Measurements from ENCODE around the gene GET3.
A peak's percentile ranks its signal among the peaks of the same experiment; 100 is the strongest.
"Not testable (repeated sequence)": the region's sequence is repeated elsewhere in the genome, so short reads cannot be mapped to it uniquely, and the experiment has no call there.

The GET3 gene

DNA sequence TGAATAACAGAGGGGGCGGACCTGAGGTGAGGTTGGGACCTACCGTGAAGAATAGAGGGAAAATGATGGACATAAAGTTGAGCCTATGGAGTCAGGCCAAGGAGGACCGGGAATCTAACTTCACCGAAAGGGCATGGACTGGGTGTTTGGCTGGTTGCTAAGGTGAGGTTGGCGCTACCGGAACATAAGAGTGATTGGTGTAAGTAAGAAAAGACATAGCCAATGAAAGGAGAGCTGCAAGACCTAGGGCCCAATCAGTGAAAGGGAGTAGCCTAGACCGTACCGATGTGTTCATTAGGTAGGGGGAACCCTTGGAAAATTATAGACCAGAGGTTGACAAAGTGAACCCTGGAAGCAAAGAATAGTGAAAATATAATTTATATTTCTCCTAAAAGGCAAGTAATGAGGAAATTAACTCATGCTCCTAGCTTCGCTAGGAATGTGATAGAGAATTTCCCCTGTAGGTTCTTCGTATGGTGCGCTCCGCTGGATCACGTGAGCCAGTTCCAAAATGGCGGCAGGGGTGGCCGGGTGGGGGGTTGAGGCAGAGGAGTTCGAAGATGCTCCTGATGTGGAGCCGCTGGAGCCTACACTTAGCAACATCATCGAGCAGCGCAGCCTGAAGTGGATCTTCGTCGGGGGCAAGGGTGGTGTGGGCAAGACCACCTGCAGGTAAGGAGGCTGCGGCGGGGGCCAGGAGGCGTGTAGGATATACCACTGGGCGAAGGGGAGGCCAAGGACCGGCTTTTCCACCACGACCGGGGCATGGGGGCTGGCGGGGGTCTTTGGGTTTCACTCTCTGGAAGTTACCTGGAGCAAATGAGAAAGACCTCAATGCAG is at the start of gene GET3:
GET3 (plus strand) TSS at position 503 of the 840 bp plus-strand sequence; CDS start at position 512, 9 bp downstream.
- peak; percentile 39 to 63 (median 40) for DNase-seq (ENCODE audit: low read depth in 3 of 3, low spot score in 1 of 3)

DNA sequence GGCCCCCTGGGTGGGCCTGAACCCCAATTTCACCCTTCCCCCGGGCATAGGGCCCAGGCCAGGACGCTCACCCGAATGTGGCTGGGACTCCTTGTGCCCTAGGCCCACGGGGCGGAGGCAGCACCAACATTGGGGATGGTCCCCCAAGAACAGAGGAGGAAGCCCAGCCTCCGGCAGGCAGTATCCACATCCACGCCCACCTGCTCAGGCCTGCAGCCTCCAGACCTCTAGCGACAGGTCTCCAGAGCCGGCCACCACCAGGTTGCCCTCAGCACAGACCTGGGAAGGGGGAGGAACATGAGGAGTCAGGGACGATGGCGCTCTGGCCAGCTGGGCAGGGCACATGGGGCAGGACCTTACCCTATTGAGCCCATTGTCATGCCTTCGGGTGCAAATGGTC is 48.3 kb upstream of the GET3 start:
- DNase-seq (ENCODE audit: low read depth in 3 of 3, low spot score in 1 of 3), result no peak

DNA sequence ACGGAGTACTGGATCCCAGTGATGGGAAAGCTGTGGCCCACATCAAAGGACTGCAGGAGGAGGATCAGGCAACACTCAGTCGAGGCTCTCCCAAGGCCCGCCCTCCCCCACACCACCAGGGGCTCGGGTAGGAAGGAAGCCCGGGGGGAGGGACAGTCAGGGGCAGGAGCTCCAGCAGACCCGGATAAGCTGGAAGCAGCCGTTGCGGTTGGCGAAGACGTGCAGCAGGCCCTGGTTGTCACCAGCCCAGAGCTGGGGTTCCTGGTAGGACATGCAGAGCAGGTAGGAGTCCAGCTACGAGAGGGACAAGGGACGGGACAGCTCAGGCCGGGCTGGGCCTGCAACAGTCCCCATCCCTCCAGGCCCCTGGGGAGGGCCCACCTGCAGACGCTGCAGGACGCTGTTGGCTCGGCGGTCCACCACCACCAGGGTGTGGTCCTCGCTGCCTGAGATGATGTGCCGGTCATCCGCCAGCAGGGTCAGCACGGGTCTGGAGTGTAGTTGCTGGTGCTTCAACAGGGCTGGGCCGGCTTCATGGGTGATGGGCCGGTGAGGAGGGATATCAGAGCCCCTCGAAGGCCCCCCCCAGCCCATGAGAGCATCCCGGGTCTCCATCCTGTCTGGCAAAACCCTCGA is 47.6 kb upstream of the GET3 start:
- DNase-seq (ENCODE audit: low read depth in 3 of 3, low spot score in 1 of 3), result no peak

DNA sequence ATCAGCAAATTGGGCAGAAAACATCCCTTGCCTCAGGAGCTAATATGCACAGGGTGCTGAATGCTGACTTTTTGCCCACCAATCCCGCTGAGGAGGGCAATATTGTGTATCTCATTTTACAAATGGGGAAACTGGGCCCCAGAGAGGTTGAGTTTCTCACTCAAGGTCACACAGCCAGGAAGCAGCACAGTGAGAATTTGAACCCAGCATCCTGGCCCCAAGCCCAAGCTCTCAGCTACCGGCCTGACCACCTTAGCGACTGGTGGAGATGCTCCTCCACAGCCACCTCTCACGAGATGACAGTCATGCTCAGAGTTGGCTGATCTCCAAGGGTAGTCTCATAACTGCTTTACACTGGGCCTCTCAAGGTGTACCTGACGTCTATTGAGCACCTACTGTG is 44.3 kb upstream of the GET3 start:
- DNase-seq (ENCODE audit: low read depth in 3 of 3, low spot score in 1 of 3), result no peak

DNA sequence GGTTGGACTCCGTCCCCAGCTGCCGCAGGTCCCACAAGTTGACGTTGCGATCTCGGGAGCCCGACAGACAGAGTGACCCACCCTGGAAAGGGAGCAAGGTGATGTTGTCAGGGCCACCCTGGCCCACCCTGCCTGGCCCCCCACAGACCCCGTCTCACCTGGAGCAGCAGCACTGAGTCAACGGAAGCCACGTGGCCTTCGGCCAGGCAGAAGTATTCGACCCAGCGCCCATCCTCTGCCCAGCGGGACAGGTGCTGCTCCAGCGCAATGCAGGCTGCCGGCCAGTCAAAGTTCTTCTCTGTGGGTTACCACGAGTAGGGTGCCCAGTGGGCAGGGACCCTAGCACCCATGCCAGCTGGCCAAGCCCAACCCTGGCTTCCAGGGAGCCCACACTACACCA is 42.7 kb upstream of the GET3 start:
- no peak for DNase-seq (ENCODE audit: low read depth in 3 of 3, low spot score in 1 of 3)

DNA sequence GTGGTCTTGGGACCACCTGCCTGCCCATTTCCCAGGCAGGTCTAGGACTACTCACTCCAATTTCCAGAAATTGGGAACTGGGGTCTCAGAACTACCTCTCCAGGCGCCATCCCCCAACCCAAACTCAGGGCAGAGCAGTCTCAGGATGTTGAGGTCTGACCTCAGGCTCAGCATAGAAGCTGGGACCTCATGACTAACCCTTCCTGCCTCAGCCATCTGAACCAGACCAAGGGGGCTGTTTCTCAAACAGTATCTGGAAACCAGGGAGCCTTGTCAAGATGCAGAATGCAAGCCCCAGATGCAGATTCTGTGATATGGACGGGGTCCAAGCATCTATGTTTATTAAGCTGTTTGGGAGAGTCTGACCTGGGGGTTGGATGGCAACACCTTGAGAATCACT is 42.2 kb upstream of the GET3 start:
- DNase-seq (ENCODE audit: low read depth in 3 of 3, low spot score in 1 of 3), result no peak

DNA sequence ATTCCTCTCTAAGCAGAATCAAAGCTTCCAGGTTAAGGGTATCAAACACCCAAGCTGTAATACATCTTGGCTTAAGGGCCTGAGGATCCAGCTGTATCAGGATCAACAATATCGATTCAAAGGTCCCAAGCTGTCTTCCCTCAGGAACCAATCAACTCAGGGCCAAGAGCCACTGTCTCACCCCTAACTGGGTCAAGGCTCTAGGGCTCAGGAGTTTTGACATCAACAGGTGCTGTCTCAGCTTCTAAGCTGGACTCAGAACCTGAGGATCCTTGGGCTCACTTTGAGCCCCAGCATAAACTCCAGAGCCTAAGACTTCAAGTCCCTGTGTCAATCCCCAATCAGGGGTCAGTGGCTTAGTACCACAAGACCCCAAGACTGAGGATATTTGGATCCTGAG is 41.8 kb upstream of the GET3 start:
- DNase-seq (ENCODE audit: low read depth in 3 of 3, low spot score in 1 of 3), result no peak

DNA sequence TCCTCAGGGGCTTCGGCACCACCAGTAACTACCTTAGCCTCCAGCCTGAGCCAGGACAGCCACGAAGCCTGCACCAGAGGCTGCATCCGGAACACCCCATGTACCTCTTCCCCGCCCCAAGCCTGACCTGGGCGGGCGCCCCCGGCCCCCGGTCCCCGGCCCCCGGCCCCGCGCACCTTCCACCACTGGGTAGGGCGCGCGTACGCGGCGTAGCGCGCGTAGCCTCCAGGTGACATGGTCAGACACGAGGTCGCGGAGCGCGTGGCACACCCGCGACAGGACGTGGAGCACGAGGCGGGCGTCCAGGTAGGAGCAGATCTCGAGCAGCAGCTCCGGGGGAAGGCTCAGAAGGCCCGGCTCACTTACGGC is 41.3 kb upstream of the GET3 start:
- no peak for DNase-seq (ENCODE audit: low read depth in 3 of 3, low spot score in 1 of 3)

DNA sequence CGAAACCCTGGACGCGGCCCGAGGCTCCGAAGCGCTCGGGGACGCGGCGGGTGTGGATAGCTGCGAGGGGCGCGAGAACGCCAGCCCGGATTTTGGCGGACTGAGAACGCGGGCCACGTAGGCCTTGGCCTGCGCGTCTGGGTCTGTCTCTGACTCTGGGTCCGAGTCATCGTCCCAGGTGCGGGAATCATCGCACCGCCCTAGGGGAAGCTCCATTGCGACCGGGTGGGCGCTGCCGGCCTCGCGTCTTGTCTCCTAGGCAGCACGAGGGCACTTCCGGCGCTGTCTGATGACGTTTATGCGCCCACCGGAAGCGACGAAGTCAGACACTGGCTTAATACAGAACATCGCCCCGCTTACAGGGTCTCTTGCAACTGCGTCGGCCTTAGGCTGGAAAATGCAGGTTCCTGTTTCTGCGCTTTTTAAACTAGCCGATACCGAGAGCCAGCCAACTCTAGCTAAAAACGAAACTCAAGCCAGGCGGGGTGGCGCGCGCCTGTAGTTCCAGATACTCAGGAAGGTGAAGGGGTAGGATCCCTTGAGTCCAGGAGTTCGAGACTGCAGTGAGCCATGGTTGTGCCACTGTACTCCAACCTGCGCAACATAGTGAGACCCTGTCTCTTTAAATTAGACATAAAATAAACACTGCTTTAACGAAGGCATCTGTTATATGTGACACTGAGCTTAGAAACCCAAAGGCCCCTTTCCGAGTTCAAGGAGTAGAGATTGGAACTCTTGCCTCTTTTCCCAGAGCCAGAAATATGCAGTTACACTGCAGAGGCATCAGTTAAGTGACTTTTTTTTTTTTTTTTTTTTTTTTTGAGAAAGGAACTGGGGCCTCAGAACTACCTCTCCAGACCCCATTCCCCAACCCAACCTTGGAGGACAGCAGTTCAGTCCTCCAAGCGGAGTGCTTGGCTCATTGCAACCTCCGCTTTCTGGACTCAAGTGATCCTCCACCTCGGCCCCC is 40.6 kb upstream of the GET3 start, which contains the start of gene FBXW9:
FBXW9 (minus strand) TSS at position 266 of the 970 bp plus-strand sequence; CDS start at position 216, 50 bp downstream.
- DNase-seq (ENCODE audit: low read depth in 3 of 3, low spot score in 1 of 3), result peak; percentile 90 to 99 (median 91)

DNA sequence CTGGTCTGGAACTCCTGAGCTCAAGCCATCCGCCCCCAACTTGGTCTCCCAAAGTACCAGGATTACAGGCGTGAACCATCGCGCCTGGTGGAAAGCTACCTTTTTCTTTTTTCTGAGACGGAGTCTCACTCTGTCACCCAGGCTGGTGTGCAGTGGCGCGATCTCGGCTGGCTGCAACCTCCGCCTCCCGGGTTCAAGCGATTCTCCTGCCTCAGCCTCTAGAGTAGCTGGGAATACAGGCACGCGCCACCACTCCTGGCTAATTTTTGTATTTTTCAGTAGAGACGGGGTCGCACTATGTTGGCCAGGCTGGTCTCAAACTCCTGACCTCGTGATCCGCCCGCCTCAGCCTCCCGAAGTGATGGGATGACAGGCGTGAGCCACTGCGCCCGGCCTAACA is 39.9 kb upstream of the GET3 start:
- not testable (repeated sequence) for DNase-seq (ENCODE audit: low read depth in 3 of 3, low spot score in 1 of 3)

DNA sequence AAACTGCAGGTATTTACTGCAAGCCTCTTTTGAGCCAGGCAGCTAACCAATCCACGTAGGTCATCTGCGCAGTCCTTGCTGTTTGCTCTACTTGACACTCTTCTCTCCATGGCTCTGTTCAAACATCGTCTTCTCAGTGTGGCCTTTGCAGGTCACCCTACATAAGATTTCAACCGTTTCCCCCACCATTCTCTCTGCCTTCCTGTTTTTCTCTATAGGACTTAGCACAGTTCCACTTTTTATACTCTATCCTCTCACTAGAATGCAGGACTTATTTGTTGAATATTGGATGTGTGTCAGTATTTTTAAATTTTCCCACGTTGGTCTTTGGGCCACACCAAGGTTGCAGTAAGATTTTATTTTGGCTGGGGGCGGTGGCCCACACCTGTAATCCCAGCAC is 39.2 kb upstream of the GET3 start:
- no peak for DNase-seq (ENCODE audit: low read depth in 3 of 3, low spot score in 1 of 3)

DNA sequence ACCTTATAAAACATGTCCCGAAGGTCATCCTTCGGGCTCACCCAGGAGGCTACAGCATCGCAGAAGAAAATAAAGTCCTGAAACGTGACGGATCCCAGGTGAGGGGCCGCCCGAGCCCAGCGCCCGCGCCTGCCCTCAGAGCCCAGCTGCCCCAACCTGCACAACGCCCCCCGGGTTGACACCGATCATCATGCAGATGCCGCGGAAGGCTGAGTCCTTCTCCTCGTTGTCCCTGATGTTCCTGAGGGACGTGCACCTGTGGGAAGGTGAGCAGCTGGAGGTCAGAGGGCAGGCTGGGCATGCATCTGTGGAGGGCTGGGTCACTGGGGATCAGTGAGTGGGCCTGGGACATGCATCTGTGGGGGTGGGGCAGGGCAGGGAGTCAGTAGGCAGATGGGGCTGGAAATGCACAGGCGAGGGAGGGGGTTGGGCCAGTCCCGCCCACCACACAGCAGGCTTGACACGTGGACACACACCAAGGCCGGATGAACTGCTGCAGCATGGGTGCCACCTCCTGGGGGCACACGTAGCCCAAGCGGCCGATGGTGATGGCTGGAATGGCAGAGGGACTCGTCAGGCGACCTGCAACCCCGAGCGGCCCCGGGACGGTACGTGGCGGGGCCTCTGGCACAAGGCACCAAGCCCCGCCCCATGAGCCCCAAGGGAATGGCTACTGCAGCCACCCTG is 35.6 kb upstream of the GET3 start:
- DNase-seq (ENCODE audit: low read depth in 3 of 3, low spot score in 1 of 3), result no peak

DNA sequence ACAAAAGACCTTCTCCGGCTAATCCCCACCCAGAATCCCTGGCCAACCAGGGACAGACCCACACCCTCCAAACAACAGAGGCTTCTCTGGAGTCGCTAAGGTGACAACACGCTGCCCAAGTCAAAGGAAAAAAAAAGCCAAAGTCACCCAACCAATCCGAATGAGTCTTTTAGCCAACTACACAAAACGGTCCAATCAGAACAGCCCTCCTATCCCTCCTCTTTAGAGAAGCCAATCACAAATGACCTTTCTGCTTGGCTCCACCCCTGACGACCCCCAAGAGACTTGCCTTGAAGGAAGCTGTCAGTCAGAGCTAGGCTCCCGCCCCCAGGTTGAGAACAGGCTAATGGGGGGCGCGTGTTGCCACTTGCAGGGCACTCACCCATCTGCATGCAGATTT is 34.3 kb upstream of the GET3 start:
- DNase-seq (ENCODE audit: low read depth in 3 of 3, low spot score in 1 of 3), result no peak

DNA sequence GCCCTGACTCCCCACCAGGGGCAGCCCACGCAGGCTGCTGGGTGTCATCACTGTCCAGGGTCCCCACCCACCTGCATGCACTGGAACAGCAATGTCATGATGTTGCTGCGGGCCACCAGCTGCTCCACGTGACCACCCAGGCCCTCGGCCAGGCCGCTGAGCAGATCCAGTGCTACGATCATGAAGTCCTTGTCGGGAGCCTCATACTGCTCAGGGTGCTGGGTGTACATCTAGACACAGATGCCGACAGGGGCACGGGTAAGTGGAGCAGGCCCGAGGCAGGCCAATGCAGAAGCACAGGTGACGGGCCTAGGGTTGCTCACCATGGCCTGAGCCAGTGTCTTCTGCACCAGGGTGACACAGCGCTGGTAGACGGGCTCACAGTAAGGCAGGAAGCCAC is 32.1 kb upstream of the GET3 start:
- DNase-seq (ENCODE audit: low read depth in 3 of 3, low spot score in 1 of 3), result no peak

DNA sequence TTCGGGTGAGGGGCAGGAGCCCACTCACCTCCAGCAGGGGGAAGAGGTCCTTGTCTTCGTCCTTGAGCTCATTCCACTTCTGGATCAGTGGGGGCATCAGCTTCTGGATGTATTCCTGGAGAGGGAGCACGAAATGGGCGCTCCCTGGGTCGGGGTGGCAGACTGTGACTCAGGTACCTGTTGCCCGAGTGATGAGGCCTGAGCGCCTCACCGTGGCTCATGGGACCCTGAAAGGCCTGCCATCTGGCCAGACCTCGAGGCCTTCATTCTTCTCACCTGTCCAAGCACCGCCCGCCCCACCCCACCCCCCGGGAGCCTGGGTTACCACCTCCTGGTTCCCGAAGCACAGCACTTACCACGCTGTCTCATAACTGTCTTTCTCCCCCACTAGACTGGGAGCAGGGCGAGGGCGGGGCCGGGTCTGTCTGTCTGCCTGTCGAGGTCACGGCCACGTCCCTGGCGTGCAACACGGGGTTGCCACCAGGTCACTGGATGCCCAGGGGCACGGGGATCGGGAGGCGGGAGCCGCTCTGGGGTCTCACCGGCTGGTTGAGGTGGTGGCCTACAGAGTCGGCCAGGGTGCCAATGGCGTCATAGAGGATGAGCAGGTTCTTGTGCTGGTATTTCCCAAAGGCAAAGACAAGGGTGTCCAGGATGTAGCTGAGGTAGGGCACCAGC is 31.5 kb upstream of the GET3 start:
- no peak for DNase-seq (ENCODE audit: low read depth in 3 of 3, low spot score in 1 of 3)

DNA sequence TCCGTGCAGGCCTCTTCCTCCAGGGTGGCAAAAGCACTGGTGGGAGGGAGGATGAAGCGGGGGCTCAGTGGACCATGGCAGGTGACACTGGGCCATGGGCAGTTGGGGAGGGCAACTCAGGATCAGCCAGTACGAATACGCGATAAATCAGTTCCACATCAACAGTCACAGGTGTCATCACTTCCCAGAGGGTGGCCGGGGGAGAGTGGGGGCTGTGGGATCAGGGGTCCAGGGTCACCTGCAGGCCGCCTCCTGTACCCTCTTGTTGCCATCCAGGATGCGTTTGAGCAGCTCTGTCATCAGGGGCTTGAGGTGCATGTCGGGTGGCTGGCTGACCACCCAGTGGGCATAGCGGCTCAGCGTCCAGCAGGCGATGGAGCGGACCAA is 31.0 kb upstream of the GET3 start:
- DNase-seq (ENCODE audit: low read depth in 3 of 3, low spot score in 1 of 3), result no peak

DNA sequence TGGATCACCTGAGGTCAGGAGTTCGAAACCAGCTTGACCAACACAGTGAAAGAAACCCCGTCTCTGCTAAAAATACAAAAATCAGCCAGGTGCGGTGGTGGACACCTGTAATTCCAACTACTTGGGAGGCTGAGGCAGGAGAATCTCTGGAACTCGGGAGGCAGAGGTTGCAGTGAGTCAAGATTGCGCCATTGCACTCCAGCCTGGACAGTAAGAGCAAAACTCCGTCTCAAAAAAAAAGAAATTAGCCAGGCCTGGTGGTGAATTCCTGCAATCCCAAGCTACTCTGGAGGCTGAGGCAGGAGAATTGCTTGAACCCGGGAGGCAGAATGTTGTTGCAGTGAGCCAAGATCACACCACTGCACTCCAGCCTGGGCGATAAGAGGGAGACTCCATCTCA is 28.7 kb upstream of the GET3 start:
- no peak for DNase-seq (ENCODE audit: low read depth in 3 of 3, low spot score in 1 of 3)

DNA sequence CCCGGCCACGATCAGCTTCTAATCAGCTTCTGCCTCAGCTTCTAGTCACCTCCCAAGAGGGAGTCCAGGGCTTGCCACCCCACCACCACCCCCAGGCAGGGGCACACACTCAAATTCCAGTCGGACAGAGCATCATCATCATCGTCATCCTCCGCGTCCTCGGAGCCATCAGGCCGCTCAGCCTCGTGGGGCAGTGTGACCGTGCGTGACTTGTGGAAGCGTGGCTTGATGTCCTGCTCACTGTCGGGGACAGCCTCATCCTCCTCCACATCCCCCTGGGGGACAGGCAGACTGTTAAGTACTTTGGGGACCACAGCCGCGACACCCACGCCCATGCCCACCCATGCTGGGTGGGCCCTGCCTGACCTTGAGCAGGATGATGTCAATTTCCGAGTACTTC is 26.1 kb upstream of the GET3 start:
- no peak for DNase-seq (ENCODE audit: low read depth in 3 of 3, low spot score in 1 of 3)

DNA sequence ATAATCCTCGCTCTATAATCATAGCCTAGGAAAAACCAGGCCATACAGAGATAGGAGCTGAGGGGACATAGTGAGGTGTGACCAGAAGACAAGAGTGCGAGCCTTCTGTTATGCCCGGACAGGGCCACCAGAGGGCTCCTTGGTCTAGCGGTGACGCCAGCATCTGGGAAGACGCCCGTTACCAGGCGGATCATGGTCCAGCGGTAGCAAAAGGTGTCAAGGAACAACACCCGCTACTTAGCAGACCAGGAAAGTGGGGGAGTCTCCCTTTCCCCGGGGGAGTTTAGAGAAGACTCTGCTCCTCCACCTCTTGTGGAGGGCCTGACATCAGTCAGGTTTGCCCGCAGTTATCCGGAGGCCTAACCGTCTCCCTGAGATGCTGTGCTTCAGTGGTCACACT is 25.2 kb upstream of the GET3 start:
- not testable (repeated sequence) for DNase-seq (ENCODE audit: low read depth in 3 of 3, low spot score in 1 of 3)

DNA sequence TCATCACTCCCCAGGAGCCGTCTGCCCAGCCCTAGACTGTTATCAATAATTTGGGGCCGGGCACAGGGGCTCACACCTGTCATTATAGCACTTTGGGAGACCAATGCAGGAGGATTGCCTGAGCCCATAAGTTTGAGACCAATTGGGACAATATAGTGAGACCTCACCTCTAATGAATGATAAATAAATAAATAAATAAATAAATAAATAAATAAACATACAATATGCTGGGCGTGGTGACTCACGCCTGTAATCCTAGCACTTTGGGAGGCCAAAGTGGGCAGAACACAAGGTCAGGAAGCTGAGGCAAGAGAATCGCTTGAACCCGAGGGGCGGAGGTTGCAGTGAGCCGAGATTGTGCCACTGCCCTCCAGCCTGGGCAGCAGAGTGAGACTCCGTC is 24.0 kb upstream of the GET3 start:
- not testable (repeated sequence) for DNase-seq (ENCODE audit: low read depth in 3 of 3, low spot score in 1 of 3)

Data from stimulated activated CD4-positive, alpha-beta T cell treated with anti-CD3 and anti-CD28 coated beads, TNF-alpha, amount 100 ng/mL, for 1 hour (primary cell).